ENCODE results near the gene TMEM151B. TPM values are rescaled to one million over a fixed set of nuclear protein-coding genes. Genes with fewer than 3 reads are reported as not detected.

Gene TMEM151B
- total RNA-seq, 6 donors from 2014 or later = not detected

- H3K36me3 ChIP-seq = peaks cover 17 to 56% (median 39%) of the 10 kb centered on the region in 4 donors
- H3K27me3 ChIP-seq = no peaks in the 10 kb centered on the region
- no peaks in the 10 kb centered on the region for H3K9me3 ChIP-seq
- ATAC-seq (ENCODE audit: low FRiP score in 2 of 2) (peak in 1 of 2 donors; percentile 0), DNase-seq (no peak)
- no peak for TF ChIP-seq POLR2A (IDR thresholded peaks at IDR 0.05)
- peak in 1 of 6 experiments; percentile 15 for TF ChIP-seq CTCF (IDR thresholded peaks at IDR 0.05)
- no peak for TF ChIP-seq POLR2AphosphoS5 (IDR thresholded peaks at IDR 0.05)
- no peak for TF ChIP-seq EP300 (IDR thresholded peaks at IDR 0.05)
- peaks cover 17 to 31% (median 25%) of the 10 kb centered on the region in 4 donors for H3K4me1 ChIP-seq
- peak overlapping the region; percentile 45 to 98 (median 92) for H3K4me3 ChIP-seq
- WGBS, 2 donors = 28 to 29% methylated on average over 15 of the region's 15 CpGs
- H3K27ac ChIP-seq = peak overlapping the region; percentile 85 to 97 (median 89)
These were observed 12.4 kb upstream of the TMEM151B start for GRCh38 chr6:44257753-44258324.

- no peak for TF ChIP-seq CTCF (IDR thresholded peaks at IDR 0.05)
- no peak for TF ChIP-seq POLR2AphosphoS5 (IDR thresholded peaks at IDR 0.05)
- TF ChIP-seq EP300 (IDR thresholded peaks at IDR 0.05) = no peak
- no peak for TF ChIP-seq POLR2A (IDR thresholded peaks at IDR 0.05)
- H3K36me3 ChIP-seq = peaks cover 11 to 51% (median 34%) of the 10 kb centered on the region in 4 donors
- no peaks in the 10 kb centered on the region for H3K9me3 ChIP-seq
- peaks cover 22 to 37% (median 31%) of the 10 kb centered on the region in 4 donors for H3K4me1 ChIP-seq
- 95 to 96% methylated on average over 8 to 9 of the region's 9 CpGs for WGBS, 2 donors
- ATAC-seq (ENCODE audit: low FRiP score in 2 of 2) = no peak
- no peak for DNase-seq
- H3K27me3 ChIP-seq = no peaks in the 10 kb centered on the region
- peak overlapping the region in 2 of 4 donors; percentile 85 to 90 for H3K27ac ChIP-seq
- H3K4me3 ChIP-seq = no peak overlapping the region
These were observed 11.9 kb upstream of the TMEM151B start for GRCh38 chr6:44258325-44258863.

- WGBS, 2 donors = 94 to 97% methylated on average over 2 to 3 of the region's 3 CpGs
- DNase-seq = no peak
- no peaks in the 10 kb centered on the region for H3K9me3 ChIP-seq
- peaks cover 27 to 42% (median 36%) of the 10 kb centered on the region in 4 donors for H3K4me1 ChIP-seq
- no peak overlapping the region for H3K4me3 ChIP-seq
- no peak for ATAC-seq (ENCODE audit: low FRiP score in 2 of 2)
- no peak overlapping the region for H3K27ac ChIP-seq
- peaks cover 8 to 45% (median 29%) of the 10 kb centered on the region in 4 donors for H3K36me3 ChIP-seq
- no peaks in the 10 kb centered on the region for H3K27me3 ChIP-seq
- TF ChIP-seq POLR2A (IDR thresholded peaks at IDR 0.05) = no peak
- no peak for TF ChIP-seq POLR2AphosphoS5 (IDR thresholded peaks at IDR 0.05)
- no peak for TF ChIP-seq EP300 (IDR thresholded peaks at IDR 0.05)
- no peak for TF ChIP-seq CTCF (IDR thresholded peaks at IDR 0.05)
These were observed 11.3 kb upstream of the TMEM151B start for GRCh38 chr6:44258921-44259320.

- no peak overlapping the region for H3K27ac ChIP-seq
- H3K9me3 ChIP-seq = no peaks in the 10 kb centered on the region
- H3K27me3 ChIP-seq = no peaks in the 10 kb centered on the region
- DNase-seq (peak in 1 of 2 donors; percentile 53), ATAC-seq (ENCODE audit: low FRiP score in 2 of 2) (no peak)
- peaks cover 0 to 34% (median 18%) of the 10 kb centered on the region in 4 donors for H3K36me3 ChIP-seq
- peaks cover 37 to 53% (median 46%) of the 10 kb centered on the region in 4 donors for H3K4me1 ChIP-seq
- WGBS, 2 donors = 96% methylated on average over 8 of the region's 8 CpGs; no CpG with 5 or more reads in 1 of the 2 donors
- TF ChIP-seq CTCF (IDR thresholded peaks at IDR 0.05) (no peak), POLR2A (IDR thresholded peaks at IDR 0.05) (no peak), EP300 (IDR thresholded peaks at IDR 0.05) (no peak), POLR2AphosphoS5 (IDR thresholded peaks at IDR 0.05) (no peak)
- no peak overlapping the region for H3K4me3 ChIP-seq
These were observed 10.2 kb upstream of the TMEM151B start for GRCh38 chr6:44260011-44260410.

Measured in upper lobe of left lung (tissue), 6 donors.